Fibroblast of mammary gland (primary cell): Measurements from ENCODE around the gene CAPZB.

ENCODE experiments used
- DNase-seq: peaks from one replicate; pipeline ENCODE4 v3.0.0-alpha.2; 2010; ENCODE audit warnings: low read depth
- H3K4me3 ChIP-seq: 2 replicates; pipeline ENCODE4 v1.5.1; 2011; ENCODE audit warnings: low read depth, mild to moderate bottlenecking, low read length, moderate library complexity; ENCODE audit not compliant: control insufficient read depth
- TF ChIP-seq, protein P1 (sequence below): conservative IDR thresholded peaks from 2 replicates; pipeline ENCODE4 v1.5.1; 2011; ENCODE audit warnings: low read depth, low read length, inconsistent platforms; ENCODE audit not compliant: control insufficient read depth, insufficient read depth

The CAPZB gene

GRCh38 chr1:19409477-19410341 is 75.6 kb downstream of the CAPZB start:
- DNase-seq, result no peak
- TF ChIP-seq, protein P1, sequence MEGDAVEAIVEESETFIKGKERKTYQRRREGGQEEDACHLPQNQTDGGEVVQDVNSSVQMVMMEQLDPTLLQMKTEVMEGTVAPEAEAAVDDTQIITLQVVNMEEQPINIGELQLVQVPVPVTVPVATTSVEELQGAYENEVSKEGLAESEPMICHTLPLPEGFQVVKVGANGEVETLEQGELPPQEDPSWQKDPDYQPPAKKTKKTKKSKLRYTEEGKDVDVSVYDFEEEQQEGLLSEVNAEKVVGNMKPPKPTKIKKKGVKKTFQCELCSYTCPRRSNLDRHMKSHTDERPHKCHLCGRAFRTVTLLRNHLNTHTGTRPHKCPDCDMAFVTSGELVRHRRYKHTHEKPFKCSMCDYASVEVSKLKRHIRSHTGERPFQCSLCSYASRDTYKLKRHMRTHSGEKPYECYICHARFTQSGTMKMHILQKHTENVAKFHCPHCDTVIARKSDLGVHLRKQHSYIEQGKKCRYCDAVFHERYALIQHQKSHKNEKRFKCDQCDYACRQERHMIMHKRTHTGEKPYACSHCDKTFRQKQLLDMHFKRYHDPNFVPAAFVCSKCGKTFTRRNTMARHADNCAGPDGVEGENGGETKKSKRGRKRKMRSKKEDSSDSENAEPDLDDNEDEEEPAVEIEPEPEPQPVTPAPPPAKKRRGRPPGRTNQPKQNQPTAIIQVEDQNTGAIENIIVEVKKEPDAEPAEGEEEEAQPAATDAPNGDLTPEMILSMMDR, result no peak
- H3K4me3 ChIP-seq, result no peak overlapping the region

- no peak overlapping the region for H3K4me3 ChIP-seq
- no peak for DNase-seq
- TF ChIP-seq, protein P1, result no peak
Measured at GRCh38 chr1:19407494-19408096, 77.7 kb downstream of the CAPZB start.

- DNase-seq, result no peak
- H3K4me3 ChIP-seq, result no peak overlapping the region
- TF ChIP-seq, protein P1, result no peak
Measured at GRCh38 chr1:19406680-19407079, 78.7 kb downstream of the CAPZB start.

DNA sequence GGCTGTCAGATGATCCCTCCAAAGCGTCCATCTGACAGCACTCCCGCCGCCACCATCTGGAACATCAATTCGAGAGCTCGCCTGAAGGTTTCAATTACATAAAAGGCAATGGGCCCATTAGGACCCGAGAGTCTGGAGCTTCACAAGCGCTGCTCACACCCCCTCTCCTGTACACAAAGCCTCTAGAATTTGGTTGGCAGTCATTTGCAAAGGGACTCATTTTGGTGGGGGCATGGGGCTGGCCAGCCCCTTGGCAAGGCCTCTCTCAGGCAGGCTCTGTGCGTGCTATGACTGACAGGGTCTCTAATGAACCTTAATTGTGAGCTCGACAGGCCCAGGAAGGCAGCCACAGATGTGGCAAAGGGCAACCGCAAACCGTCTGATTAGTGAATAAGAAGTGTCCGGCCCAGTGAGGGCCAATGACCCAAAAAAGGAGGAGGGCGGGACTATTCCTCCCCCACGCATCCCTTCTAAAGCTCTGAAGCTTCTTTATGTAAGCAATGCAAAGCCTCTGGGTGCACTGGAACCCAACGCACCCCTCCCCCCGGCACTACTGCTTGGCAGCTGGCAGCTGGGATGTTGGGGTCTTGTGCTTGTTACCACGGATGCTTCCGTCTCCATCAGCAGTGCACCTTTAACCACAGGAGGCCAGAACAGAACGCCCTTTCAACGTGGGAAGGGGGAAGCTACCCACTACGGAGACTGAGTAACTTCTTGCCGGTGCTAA is 79.4 kb downstream of the CAPZB start:
- TF ChIP-seq, protein P1, result no peak
- DNase-seq, result peak; percentile 48
- H3K4me3 ChIP-seq, result no peak overlapping the region

DNA sequence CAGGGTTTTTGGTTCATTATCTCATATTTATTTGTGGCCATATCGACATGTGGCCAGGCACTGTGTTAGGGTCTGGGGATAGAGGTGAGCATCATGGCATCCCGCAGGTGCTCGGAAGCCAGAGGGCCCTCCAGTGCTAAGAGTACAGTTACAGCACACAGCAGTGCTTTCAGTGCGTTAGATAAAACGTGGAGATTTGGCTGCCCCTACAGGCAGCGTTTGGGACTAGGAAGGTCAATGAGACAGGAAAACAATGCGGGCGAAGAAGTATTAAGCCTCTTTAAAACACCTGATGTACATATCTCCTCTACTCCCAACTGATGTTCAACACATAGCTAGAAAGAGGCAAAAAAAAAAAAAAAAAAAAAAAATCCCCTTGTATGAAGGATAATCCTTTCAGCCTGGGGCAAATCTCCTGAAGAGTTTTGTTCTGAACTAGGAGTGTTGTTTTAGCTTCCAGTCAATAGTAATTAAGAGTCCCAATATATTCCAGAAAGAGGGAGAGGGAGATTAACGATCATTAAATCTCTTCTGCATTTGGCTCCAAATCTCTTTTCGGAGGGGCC is 80.1 kb downstream of the CAPZB start:
- TF ChIP-seq, protein P1, result peak; percentile 37
- H3K4me3 ChIP-seq, result no peak overlapping the region
- no peak for DNase-seq

DNA sequence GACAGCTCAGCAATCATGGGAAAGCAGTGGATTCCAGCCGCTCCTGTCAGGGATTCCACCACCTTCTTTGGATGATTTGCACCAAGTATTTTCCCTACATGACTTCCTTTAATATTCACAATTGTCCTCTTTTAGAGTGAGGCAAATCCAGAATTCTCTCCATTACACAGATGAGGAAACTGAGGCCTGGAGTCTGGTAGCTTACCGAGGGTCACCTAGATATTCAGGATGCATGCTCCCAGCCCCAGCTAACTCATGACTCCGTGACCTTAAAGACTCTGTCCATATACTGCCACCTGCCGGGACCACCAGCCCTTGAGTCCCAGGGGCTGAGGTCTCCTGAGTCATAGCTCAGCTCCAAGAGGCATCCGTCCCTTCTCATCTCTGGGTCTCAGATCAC is 80.6 kb downstream of the CAPZB start:
- DNase-seq, result no peak
- TF ChIP-seq, protein P1, result no peak
- H3K4me3 ChIP-seq, result no peak overlapping the region
